ENCODE measurements around the gene TMIE. TPM values are rescaled to one million over a fixed set of nuclear protein-coding genes. Genes with fewer than 3 reads are reported as not detected.

Gene TMIE
- total and polyA plus RNA-seq, 9 of the 15 experiments (the other 6 are each of a cell fraction or from before 2014, with no cell fraction given) = not detected

DNA sequence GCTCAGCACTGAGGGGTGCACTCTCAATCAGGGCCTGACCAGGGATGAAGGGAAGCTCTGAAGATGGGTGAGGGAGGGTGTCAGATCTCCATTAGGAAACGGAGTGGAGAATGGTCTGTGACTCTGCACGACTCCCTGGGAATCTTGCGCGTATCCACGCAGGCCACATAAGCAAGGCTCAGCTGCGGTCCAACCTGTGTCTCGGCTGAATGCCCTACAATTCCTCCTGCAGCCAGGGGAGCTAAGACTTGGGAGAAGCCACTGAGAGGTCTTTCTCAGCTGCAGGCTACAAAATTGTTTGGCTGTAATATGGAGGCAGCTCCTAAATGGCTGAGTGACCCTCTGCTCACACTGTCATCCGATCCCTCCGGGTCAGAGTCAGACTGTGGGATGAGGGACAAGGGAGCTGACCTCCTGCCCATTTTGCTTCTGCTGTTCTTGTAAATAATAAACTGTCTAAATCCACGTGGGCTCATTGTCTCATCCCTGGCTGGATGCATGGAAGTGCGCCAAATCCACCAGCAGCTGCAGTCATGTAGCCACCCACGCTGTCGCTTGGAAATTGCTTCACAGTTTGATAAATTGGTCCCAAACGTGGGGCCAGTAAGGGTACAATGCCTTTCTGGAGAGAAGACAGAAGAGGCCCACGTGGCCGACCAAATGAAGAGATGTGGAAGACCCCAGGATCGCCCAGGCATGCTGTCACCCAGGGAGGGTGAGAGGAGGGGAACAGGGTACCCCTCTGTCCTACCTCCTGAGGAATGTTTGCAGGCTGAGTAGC, 38.2 kb upstream of the TMIE start (continued):
- TF ChIP-seq SIX5 (IDR thresholded peaks at IDR 0.05; ENCODE audit: borderline replicate concordance in 1 of 2, insufficient read depth in 1 of 2, low read depth in 1 of 2, low read length in 2 of 2) = no peak
- TF ChIP-seq, protein P1, sequence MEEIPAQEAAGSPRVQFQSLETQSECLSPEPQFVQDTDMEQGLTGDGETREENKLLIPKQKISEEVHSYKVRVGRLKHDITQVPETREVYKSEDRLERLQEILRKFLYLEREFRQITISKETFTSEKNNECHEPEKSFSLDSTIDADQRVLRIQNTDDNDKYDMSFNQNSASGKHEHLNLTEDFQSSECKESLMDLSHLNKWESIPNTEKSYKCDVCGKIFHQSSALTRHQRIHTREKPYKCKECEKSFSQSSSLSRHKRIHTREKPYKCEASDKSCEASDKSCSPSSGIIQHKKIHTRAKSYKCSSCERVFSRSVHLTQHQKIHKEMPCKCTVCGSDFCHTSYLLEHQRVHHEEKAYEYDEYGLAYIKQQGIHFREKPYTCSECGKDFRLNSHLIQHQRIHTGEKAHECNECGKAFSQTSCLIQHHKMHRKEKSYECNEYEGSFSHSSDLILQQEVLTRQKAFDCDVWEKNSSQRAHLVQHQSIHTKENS (CRISPR knock-in tag; IDR thresholded peaks at IDR 0.05) = no peak
- TF ChIP-seq TCF7 (IDR thresholded peaks at IDR 0.05; ENCODE audit: borderline replicate concordance) = no peak
- TF ChIP-seq EP400 (IDR thresholded peaks at IDR 0.05) = no peak
- TF ChIP-seq HDAC6 (IDR thresholded peaks at IDR 0.05; ENCODE audit: low read depth, low read length) = no peak
- TF ChIP-seq ZNF79 (CRISPR knock-in tag; IDR thresholded peaks at IDR 0.05; ENCODE audit: low read depth) = no peak

DNA sequence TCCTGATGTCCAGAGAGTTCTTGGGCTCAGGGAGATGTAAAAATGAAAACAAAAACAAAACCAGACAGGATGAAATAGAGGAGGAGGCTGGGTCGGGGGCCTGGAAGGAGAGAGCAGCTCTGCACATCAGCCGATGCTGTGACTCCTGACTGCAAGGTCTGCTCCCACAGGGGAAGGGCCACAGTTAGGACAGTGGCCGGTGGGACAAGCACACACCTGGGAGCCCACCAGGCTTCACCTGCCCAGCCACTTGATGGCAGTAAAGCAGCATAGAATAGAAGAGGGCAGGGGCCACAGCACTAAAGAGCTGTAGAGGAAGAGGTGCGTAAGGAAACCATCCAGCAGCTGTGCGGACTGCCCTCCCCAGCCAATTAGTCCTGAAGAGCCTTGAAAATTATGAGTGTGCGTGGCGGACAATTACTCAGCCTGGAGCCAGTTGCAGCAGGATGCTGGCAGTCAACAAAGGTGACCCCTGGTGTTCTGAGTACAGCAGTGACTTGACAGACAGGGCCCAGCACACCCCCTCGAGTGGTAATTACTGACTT, 37.5 kb upstream of the TMIE start:
- in situ Hi-C loops (cut with MboI) = no loop called here
- H4K20me1 ChIP-seq (replicated peaks; ENCODE audit: control insufficient read depth, insufficient read depth, low read length) = peaks cover 11% of the 10 kb centered on the region; the same call in 1 of the 2 replicates
- 4% methylated on average over 8 of the region's 8 CpGs for WGBS (ENCODE audit: insufficient coverage, low coverage, missing lambda C conversion rate)
- no TSS peak for BruUV-seq (replicated peaks)
- H3K9me3 ChIP-seq (replicated peaks; ENCODE audit: control insufficient read depth, insufficient read depth, low read depth, low read length) = no peaks in the 10 kb centered on the region
- H3K27me3 ChIP-seq (ENCODE audit: control insufficient read depth in 2 of 2, insufficient read depth in 2 of 2, low read length in 2 of 2) = peaks cover 18 to 97% of the 10 kb centered on the region in 2 experiments
- no peaks in the 10 kb centered on the region for H3K36me3 ChIP-seq (ENCODE audit: control insufficient read depth, insufficient read depth, low read length)
- ChIA-PET CTCF (ENCODE audit: low intra/inter-chr PET ratio) (no interaction called here), POLR2A (interaction anchor here (1.3 to 1.7 kb wide), 2 partner anchors 10 kb away, joined by 3 to 4 read pairs; no protein-coding TSS in a partner anchor)
- no peak overlapping the region for H2AFZ ChIP-seq (ENCODE audit: low read depth, low read length)
- no peak overlapping the region for H3K4me2 ChIP-seq (ENCODE audit: insufficient read depth, low read length)
- FAIRE-seq = peak; percentile 78
- H3K9me1 ChIP-seq (ENCODE audit: control insufficient read depth, insufficient read depth, low read length) = no peaks in the 10 kb centered on the region
- peak in 2 of 4 experiments; percentile 15 to 19 for DNase-seq (ENCODE audit: extremely low read depth in 1 of 4, low spot score in 3 of 4)
- ATAC-seq = peak; percentile 63
- intact Hi-C loops (cut with micrococcal nuclease) = no loop called here
- H3K4me3 ChIP-seq = no peak overlapping the region
- H3K9ac ChIP-seq (ENCODE audit: insufficient read depth in 1 of 2, low read depth in 2 of 2, low read length in 2 of 2) = no peak overlapping the region
- no peaks in the 10 kb centered on the region for H3K79me2 ChIP-seq (ENCODE audit: control insufficient read depth, insufficient read depth, low read length)
- no peak overlapping the region for H3K27ac ChIP-seq (ENCODE audit: extremely low read depth, low read depth, low read length)
- no peaks in the 10 kb centered on the region for H3K4me1 ChIP-seq (replicated peaks in 1 of 2; ENCODE audit: control insufficient read depth in 2 of 2, insufficient read depth in 2 of 2, low read length in 2 of 2)
- TF ChIP-seq CCAR2 (IDR thresholded peaks at IDR 0.05; ENCODE audit: low read depth, low read length) = no peak
- no peak for TF ChIP-seq HDAC1 (IDR thresholded peaks at IDR 0.05)
- TF ChIP-seq ARID1B (IDR thresholded peaks at IDR 0.05) = no peak
- no peak for TF ChIP-seq ZNF589 (CRISPR knock-in tag; IDR thresholded peaks at IDR 0.05; ENCODE audit: low read depth)
- TF ChIP-seq, protein P2, sequence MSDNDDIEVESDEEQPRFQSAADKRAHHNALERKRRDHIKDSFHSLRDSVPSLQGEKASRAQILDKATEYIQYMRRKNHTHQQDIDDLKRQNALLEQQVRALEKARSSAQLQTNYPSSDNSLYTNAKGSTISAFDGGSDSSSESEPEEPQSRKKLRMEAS (CRISPR knock-in tag; IDR thresholded peaks at IDR 0.05) = 0 out of 2 replicates have a peak, but pooled peaks have one; percentile 37
- TF ChIP-seq, protein P1 (CRISPR knock-in tag; IDR thresholded peaks at IDR 0.05) = no peak
- peak in 2 of 3 experiments; percentile 39; a peak in 3 of 6 replicates for TF ChIP-seq CTCF (IDR thresholded peaks at IDR 0.05 in 2 of 3, conservative IDR thresholded peaks at IDR 0.05 in 1 of 3; ENCODE audit: insufficient read depth in 2 of 3, low read depth in 1 of 3, low read length in 3 of 3)
- no peak for TF ChIP-seq HEY1 (CRISPR knock-in tag; IDR thresholded peaks at IDR 0.05; ENCODE audit: borderline replicate concordance)

Measured in K562 (cell line).